GM23248 (cell line): ENCODE measurements around the gene MYCBP2. TPM values are rescaled to one million over a fixed set of nuclear protein-coding genes. Genes with fewer than 3 reads are reported as not detected.

Experiments
- DNase-seq: peaks from one replicate; pipeline ENCODE4 v3.0.0-alpha.2; 2015
- H2AFZ ChIP-seq: fragments of 200-600 bp; sonication (generic); 2 replicates; pipeline ENCODE4 v1.6.1; 2016; ENCODE audit warnings: antibody characterized with exemption
- H3F3A ChIP-seq: fragments of 200-600 bp; sonication (generic); 2 replicates; pipeline ENCODE4 v1.6.1; 2016; ENCODE audit warnings: mild to moderate bottlenecking, antibody characterized with exemption, mixed run types; ENCODE audit not compliant: insufficient read depth
- H3K27ac ChIP-seq: fragments of 200-600 bp; sonication (generic); 2 replicates; pipeline ENCODE4 v1.5.1; 2016; ENCODE audit warnings: mild to moderate bottlenecking
- H3K27me3 ChIP-seq: fragments of 200-600 bp; sonication (generic); replicated peaks from 2 replicates; pipeline ENCODE4 v1.6.1; 2016; ENCODE audit warnings: mild to moderate bottlenecking; ENCODE audit not compliant: insufficient read depth
- H3K36me3 ChIP-seq: fragments of 200-600 bp; sonication (generic); 2 replicates; pipeline ENCODE4 v1.6.1; 2016; ENCODE audit warnings: low read depth, mild to moderate bottlenecking
- H3K4me1 ChIP-seq: fragments of 200-600 bp; sonication (generic); 2 replicates; pipeline ENCODE4 v1.6.1; 2016; ENCODE audit warnings: mild to moderate bottlenecking; ENCODE audit not compliant: insufficient read depth
- H3K4me2 ChIP-seq: fragments of 200-600 bp; sonication (generic); one replicate; pipeline ENCODE4 v1.6.1; 2016; ENCODE audit warnings: mild to moderate bottlenecking; ENCODE audit not compliant: unreplicated experiment
- H3K4me3 ChIP-seq: fragments of 200-600 bp; sonication (generic); 2 replicates; pipeline ENCODE4 v1.5.1; 2016; ENCODE audit warnings: mild to moderate bottlenecking
- H3K79me2 ChIP-seq: fragments of 200-600 bp; sonication (generic); 2 replicates; pipeline ENCODE4 v1.6.1; 2016; ENCODE audit warnings: mild to moderate bottlenecking; ENCODE audit not compliant: insufficient read depth
- H3K9ac ChIP-seq: fragments of 200-600 bp; sonication (generic); 2 replicates; pipeline ENCODE4 v1.6.1; 2016; ENCODE audit warnings: mild to moderate bottlenecking
- H3K9me2 ChIP-seq: fragments of 200-600 bp; sonication (generic); 2 replicates; pipeline ENCODE4 v1.6.1; 2016; ENCODE audit warnings: mixed run types, mild to moderate bottlenecking, moderate library complexity; ENCODE audit not compliant: insufficient read depth
- H3K9me3 ChIP-seq: fragments of 200-600 bp; sonication (generic); one replicate; pipeline ENCODE4 v1.6.1; 2017; ENCODE audit warnings: low read depth
- H4K20me1 ChIP-seq: fragments of 200-600 bp; sonication (generic); 2 replicates; pipeline ENCODE4 v1.6.0; 2016; ENCODE audit not compliant: insufficient read depth
- EZH2 ChIP-seq: fragments of 200-600 bp; sonication (generic); IDR thresholded peaks from 2 replicates; pipeline ENCODE4 v1.6.1; 2018; ENCODE audit warnings: antibody characterized with exemption, mild to moderate bottlenecking; ENCODE audit not compliant: insufficient read depth, poor library complexity, severe bottlenecking
- EZH2phosphoT487 ChIP-seq: fragments of 200-600 bp; sonication (generic); IDR thresholded peaks from 2 replicates; pipeline ENCODE4 v1.6.1; 2018; ENCODE audit warnings: antibody characterized with exemption, moderate library complexity, mild to moderate bottlenecking, low read depth; ENCODE audit not compliant: insufficient read depth
- WGBS, 2 experiments: methylation state at CpG; one replicate each; pipeline ENCODE4 v1.1.6; 2015 to 2017; ENCODE audit warnings: low lambda C conversion rate in 2 of 2, low coverage in 1 of 2; ENCODE audit errors: missing lambda C conversion rate in 2 of 2; 5-methylcytosine and 5-hydroxymethylcytosine counted together
- in situ Hi-C: fragments of 300-500 bp; cut with MboI; formaldehyde crosslinking; loops from 2 replicates; pipeline ENCODE4 v1.15.0; 2020
- polyA plus RNA-seq: library from polyadenylated mRNA; unstranded; fragments of >200 nt; fragmentation: Nextera tagmentation; extraction: Ambion mirVana; gene quantifications from 2 replicates; pipeline ENCODE4 v1.2.1, GENCODE V29; 2016
- total RNA-seq: library from RNA; depleted of rRNA; stranded (reverse); fragments of >200 nt; shearing (Covaris generic); gene quantifications from 2 replicates; pipeline ENCODE4 v1.2.3, GENCODE V29; 2014

MYCBP2 gene
- total and polyA plus RNA-seq, 2 experiments from 2014 or later: 27.4 to 61.8 TPM

DNA sequence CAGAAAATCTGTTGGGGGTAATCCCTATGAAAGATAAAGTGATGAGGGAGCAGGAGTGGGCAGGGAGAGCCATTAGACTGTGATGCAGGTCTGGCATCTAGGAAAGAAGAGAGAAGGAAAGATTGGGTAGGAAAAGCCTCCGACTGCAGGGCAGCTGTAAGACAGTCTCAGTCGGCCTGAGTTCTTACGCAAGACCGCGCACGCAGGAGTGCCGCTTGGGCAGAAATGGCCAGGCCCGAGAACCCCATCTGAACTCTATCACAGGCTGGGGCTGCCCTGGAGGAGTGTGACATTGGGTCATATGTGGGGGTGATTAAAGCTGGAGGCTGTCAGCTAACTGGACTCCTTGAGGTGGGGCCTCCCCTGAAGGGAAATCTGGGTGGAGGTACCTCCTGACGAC lies 286.1 kb downstream of the MYCBP2 start:
- no peaks in the 10 kb centered on the region for H4K20me1 ChIP-seq
- H3K9ac ChIP-seq: no peak overlapping the region
- DNase-seq: no peak
- no peaks in the 10 kb centered on the region for H3K9me2 ChIP-seq
- no peak overlapping the region for H3K4me3 ChIP-seq
- H2AFZ ChIP-seq: no peak overlapping the region
- in situ Hi-C loops: no loop called here
- 89 to 94% methylated on average over 9 of the region's 9 CpGs for WGBS, 2 experiments
- peaks cover 8% of the 10 kb centered on the region for H3F3A ChIP-seq
- no peak overlapping the region for H3K27ac ChIP-seq
- H3K27me3 ChIP-seq: no peaks in the 10 kb centered on the region
- H3K9me3 ChIP-seq: no peaks in the 10 kb centered on the region
- TF ChIP-seq EZH2phosphoT487 (no peak), EZH2 (no peak)
- H3K4me2 ChIP-seq: no peak overlapping the region
- no peaks in the 10 kb centered on the region for H3K79me2 ChIP-seq
- H3K36me3 ChIP-seq: peaks cover 6% of the 10 kb centered on the region; the same call in 1 of the 2 replicates
- no peaks in the 10 kb centered on the region for H3K4me1 ChIP-seq

DNA sequence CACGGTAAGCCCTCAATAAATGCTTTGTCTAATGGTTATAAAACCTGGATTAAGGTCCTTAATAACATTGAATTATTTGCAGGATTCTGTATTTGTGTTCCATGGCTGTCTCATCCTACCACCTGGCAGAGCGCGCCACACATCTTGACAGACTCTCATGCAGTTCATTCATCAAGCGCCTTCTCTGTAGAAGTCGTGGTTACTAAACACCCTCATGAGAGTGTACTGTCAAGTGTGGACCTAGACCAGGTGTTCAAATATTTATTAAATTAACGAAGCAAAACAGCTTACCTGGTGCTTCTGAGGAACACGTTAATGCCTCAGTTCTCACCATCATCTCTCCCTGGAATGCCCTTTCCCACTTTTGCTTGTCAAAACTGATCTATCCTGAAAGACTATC lies 286.8 kb downstream of the MYCBP2 start:
- H3K4me3 ChIP-seq: no peak overlapping the region
- H3K4me2 ChIP-seq: no peak overlapping the region
- H3K9me2 ChIP-seq: no peaks in the 10 kb centered on the region
- no peaks in the 10 kb centered on the region for H3K79me2 ChIP-seq
- H4K20me1 ChIP-seq: no peaks in the 10 kb centered on the region
- H3K9me3 ChIP-seq: no peaks in the 10 kb centered on the region
- H3K9ac ChIP-seq: no peak overlapping the region
- peaks cover 8% of the 10 kb centered on the region for H3F3A ChIP-seq
- TF ChIP-seq EZH2phosphoT487 (no peak), EZH2 (no peak)
- no peak overlapping the region for H3K27ac ChIP-seq
- WGBS, 2 experiments: 97% methylated on average over 7 of the region's 7 CpGs
- H3K27me3 ChIP-seq: no peaks in the 10 kb centered on the region
- DNase-seq: no peak
- H3K4me1 ChIP-seq: no peaks in the 10 kb centered on the region
- in situ Hi-C loops: no loop called here
- H2AFZ ChIP-seq: no peak overlapping the region
- peaks cover 3% of the 10 kb centered on the region; the same call in 1 of the 2 replicates for H3K36me3 ChIP-seq

GRCh38 chr13:77038907-77039480 lies 287.9 kb downstream of the MYCBP2 start:
- Histone ChIP-seq H3F3A (peaks cover 15% of the 10 kb centered on the region), H3K4me3 (no peak overlapping the region), H4K20me1 (no peaks in the 10 kb centered on the region), H3K9ac (no peak overlapping the region), H3K4me2 (no peak overlapping the region), H3K36me3 (no peaks in the 10 kb centered on the region), H3K9me2 (no peaks in the 10 kb centered on the region), H3K79me2 (no peaks in the 10 kb centered on the region), H3K9me3 (no peaks in the 10 kb centered on the region), H3K27ac (no peak overlapping the region), H3K27me3 (no peaks in the 10 kb centered on the region), H3K4me1 (peaks cover 8% of the 10 kb centered on the region; the same call in 1 of the 2 replicates), H2AFZ (no peak overlapping the region)
- 52 to 64% methylated on average over 5 of the region's 5 CpGs for WGBS, 2 experiments
- TF ChIP-seq EZH2phosphoT487 (no peak), EZH2 (no peak)
- no peak for DNase-seq
- in situ Hi-C loops: no loop called here

GRCh38 chr13:77036279-77036678 lies 290.6 kb downstream of the MYCBP2 start:
- DNase-seq: no peak
- Histone ChIP-seq H3K36me3 (no peaks in the 10 kb centered on the region), H2AFZ (no peak overlapping the region), H3K4me1 (peaks cover 8% of the 10 kb centered on the region; the same call in 1 of the 2 replicates), H3K9me2 (no peaks in the 10 kb centered on the region), H3K27ac (no peak overlapping the region), H3K4me3 (no peak overlapping the region), H3K79me2 (no peaks in the 10 kb centered on the region), H4K20me1 (no peaks in the 10 kb centered on the region), H3K4me2 (no peak overlapping the region), H3K9me3 (no peaks in the 10 kb centered on the region), H3K27me3 (no peaks in the 10 kb centered on the region), H3K9ac (no peak overlapping the region), H3F3A (0 out of 2 replicates have a peak, but pooled peaks cover 6% of the 10 kb centered on the region)
- 58 to 64% methylated on average over 1 of the region's 1 CpG for WGBS, 2 experiments
- TF ChIP-seq EZH2 (no peak), EZH2phosphoT487 (no peak)
- in situ Hi-C loops: no loop called here

- no peak overlapping the region for H3K27ac ChIP-seq
- no peaks in the 10 kb centered on the region for H4K20me1 ChIP-seq
- H3K4me1 ChIP-seq: peaks cover 8% of the 10 kb centered on the region; the same call in 1 of the 2 replicates
- H2AFZ ChIP-seq: no peak overlapping the region
- H3K4me2 ChIP-seq: no peak overlapping the region
- 79 to 83% methylated on average over 5 of the region's 5 CpGs for WGBS, 2 experiments
- H3K9ac ChIP-seq: no peak overlapping the region
- 0 out of 2 replicates have a peak, but pooled peaks cover 6% of the 10 kb centered on the region for H3F3A ChIP-seq
- TF ChIP-seq EZH2 (no peak), EZH2phosphoT487 (no peak)
- H3K79me2 ChIP-seq: no peaks in the 10 kb centered on the region
- peak; percentile 76 for DNase-seq
- no peaks in the 10 kb centered on the region for H3K9me2 ChIP-seq
- no peaks in the 10 kb centered on the region for H3K9me3 ChIP-seq
- no peaks in the 10 kb centered on the region for H3K27me3 ChIP-seq
- in situ Hi-C loops: no loop called here
- no peak overlapping the region for H3K4me3 ChIP-seq
- H3K36me3 ChIP-seq: no peaks in the 10 kb centered on the region
Observed at GRCh38 chr13:77034881-77035280, 292.0 kb downstream of the MYCBP2 start.
